Activated CD8-positive, alpha-beta memory T cell treated with anti-CD3 and anti-CD28 coated beads, Interleukin-2, amount 50 U/mL, for 48 hours (primary cell): ENCODE results near the gene MICAL2.
"Not testable (repeated sequence)": the region's sequence is repeated elsewhere in the genome, so short reads cannot be mapped to it uniquely, and the experiment has no call there.

Experiments used
- DNase-seq: peaks from one replicate; pipeline ENCODE4 v3.0.0-alpha.2; 2020

The MICAL2 gene

GRCh38 chr11:12139144-12139881 lies 28.9 kb downstream of the MICAL2 start:
- no peak for DNase-seq

- DNase-seq, result no peak
Observed at GRCh38 chr11:12140186-12140793, 29.9 kb downstream of the MICAL2 start.

DNA sequence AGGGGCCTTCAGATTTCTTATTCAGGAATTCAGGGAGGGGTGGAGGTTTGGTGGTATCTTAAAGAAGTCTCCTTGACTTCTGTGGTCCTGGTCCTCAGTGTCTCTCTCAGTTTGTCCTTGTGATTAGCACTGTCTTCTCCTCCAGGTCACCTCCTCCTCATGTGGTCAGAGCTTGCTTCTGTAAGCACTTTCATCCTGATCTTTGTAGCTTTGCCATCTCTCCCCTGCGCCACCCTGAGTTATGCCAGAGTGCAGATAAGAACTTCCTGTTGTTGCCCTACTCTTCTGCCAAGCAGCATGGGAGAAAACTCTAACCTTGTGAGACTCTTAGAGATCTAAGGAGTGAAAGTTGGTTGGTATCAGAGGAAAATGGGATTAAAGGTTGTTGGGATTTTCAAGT lies 30.9 kb downstream of the MICAL2 start:
- DNase-seq, result no peak

DNA sequence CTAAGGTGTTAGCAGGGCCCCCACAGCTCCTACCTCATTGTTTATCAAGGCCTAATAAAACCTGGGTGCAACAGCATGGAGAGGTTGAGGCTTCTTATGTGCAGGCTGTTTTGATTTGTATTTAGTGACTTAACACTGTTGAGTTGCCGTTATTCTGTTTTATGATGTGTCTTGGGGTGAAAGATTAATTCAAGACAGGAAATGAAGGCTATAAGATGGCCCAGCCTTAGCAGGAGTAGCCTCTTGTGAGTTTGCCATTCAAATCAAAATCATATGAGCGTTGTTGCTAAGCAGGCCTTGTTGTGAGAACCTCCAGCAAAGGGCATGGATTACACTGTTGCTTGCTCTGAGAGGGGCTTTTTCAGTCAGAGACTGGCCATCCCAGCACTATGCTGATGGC lies 31.8 kb downstream of the MICAL2 start:
- DNase-seq, result no peak

DNA sequence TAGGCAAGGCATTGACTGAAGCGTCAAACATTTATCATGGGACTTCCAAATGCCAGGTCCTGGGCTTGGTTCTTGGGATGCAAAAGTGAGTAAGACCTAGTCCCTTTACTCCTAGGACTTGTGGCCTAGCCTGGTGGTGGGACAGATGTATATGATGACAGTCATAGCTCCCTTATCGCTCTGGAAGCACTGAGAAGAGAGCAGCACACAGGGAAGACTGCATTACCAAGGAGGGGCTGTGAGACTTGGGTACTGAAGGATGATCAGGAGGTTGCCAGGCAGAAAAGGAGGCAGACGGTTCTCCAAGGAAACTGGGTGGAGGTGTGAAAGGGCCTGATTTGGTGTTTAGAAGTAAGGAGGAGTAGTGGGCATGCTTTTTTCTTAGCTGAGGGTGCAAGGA lies 32.5 kb downstream of the MICAL2 start:
- no peak for DNase-seq

DNA sequence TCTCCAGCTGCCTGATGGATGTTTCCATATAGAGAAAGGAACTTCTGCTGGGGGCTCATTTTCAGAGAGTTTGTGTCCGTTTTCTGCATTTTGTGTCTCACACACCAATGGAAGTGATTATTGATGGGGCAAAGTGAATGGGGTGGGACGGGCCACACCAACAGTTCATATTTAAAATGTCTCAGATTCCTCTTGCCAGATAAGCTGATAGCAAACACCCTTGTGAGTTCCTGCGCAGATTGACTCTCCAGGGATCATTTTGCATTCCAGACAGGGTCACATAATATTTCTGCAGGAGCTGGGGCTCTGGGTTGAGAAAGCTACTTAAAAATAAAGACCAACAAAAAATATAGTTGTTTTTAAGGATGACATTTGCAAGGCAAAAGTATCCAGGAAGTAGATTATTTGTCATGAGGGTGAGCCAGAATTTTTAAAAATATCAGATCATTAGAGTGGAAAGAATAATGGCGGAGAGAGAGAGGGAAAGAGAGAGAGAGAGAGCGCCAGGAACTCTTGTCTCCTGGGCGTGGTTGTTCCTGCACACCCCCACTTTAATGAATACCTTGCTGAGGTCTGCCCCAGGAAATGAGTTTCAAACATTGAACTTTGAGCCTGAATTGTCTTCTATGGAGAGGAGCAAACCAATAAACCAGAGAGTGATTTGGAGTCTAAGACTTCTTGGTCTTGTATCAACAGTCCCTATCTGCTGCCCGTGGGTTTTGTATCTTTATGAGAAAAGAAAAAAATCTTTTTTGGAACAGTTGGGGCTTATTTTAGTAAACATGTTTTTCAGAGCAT lies 33.3 kb downstream of the MICAL2 start:
- DNase-seq, result no peak

- peak; percentile 40 for DNase-seq
Observed at GRCh38 chr11:12144330-12145174, 34.2 kb downstream of the MICAL2 start.

GRCh38 chr11:12146678-12147077 lies 36.3 kb downstream of the MICAL2 start:
- DNase-seq, result not testable (repeated sequence)

DNA sequence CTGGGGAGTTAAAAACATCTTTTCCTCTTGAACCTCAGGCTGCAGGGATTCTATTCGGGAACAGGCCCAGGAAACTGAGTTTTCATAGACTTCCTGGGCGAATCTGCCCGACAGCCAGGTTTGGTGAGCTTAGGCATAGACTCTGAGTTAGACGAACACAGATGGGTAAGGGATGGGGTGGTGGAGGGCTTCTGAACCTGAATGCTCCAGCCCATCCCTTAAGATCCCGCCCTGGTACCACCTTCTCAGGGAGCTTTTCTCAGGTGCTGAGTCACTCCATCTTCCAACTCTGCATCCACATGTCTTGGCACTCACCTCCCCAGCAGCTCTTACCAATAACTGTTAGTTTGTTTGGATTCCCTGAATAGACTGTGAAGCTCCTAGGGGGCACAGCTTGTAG lies 37.4 kb downstream of the MICAL2 start:
- DNase-seq, result peak; percentile 48

DNA sequence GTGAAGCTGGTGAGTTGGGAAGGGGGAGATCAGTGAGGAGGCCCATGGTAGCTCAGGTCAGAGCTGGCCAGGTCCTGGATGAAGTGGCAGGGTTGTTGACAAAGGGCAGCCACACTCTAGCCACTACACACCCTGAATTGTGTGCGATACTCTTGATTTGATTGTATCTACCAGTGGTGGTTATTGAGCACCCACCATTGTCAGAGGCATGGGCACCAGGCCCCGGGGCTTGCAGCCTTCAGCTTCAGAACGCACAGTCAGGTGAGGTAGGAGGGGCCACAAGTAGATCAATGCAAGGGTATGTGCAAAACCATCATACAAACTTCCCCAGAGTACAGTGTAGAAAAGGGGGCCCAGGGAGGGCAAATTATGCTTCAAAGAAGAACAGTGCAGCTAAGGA lies 38.1 kb downstream of the MICAL2 start:
- no peak for DNase-seq

- DNase-seq, result no peak
Observed at GRCh38 chr11:12148882-12149281, 38.5 kb downstream of the MICAL2 start.

- DNase-seq, result peak; percentile 80
Observed at GRCh38 chr11:12149672-12150225, 39.4 kb downstream of the MICAL2 start.

DNA sequence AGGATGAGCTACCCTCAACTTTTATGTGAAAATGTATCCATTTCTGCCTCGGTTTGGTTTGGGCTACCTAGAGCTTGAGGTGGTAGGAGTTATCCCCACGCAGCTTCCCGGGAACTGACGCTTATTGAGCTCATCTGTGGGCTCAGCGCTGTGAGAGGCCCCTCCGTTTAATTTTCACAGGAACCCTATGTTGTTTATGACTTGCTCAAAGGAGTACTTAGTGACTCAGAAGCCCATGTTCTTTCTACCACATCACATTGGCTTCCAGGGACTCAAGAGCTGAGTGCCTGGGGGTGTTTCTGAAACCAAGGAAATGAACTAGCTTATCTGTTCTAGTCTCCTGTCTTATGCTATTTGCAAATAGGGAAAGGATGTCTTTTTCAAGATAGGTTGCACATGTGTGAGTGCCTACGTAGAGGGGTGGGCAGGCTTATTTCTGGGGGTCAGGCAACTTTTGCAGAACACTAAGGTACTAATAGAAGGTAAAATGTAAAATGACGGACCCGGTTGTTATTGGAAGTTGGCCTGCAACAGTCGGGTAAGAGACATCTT lies 40.5 kb downstream of the MICAL2 start:
- peak; percentile 80 for DNase-seq

DNA sequence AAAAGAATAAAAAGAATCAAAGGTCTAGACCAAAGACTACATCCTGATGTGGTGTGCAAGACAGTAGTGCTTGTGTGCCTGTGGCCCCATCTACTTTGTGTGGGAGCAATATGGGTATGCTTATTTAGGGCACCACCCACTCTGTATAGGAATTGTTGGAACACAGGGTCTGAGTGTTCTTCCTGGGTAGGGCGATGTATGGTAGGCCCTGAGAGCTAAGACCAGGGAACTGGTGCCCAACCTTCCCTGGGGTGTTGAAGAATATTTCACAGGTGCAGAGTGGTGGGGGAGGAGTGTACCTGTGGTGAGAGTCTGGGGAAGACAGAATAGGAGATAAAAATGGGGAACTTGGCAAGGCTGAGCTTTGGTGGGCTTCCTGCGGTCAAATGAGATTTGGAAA lies 41.9 kb downstream of the MICAL2 start:
- peak; percentile 52 for DNase-seq

DNA sequence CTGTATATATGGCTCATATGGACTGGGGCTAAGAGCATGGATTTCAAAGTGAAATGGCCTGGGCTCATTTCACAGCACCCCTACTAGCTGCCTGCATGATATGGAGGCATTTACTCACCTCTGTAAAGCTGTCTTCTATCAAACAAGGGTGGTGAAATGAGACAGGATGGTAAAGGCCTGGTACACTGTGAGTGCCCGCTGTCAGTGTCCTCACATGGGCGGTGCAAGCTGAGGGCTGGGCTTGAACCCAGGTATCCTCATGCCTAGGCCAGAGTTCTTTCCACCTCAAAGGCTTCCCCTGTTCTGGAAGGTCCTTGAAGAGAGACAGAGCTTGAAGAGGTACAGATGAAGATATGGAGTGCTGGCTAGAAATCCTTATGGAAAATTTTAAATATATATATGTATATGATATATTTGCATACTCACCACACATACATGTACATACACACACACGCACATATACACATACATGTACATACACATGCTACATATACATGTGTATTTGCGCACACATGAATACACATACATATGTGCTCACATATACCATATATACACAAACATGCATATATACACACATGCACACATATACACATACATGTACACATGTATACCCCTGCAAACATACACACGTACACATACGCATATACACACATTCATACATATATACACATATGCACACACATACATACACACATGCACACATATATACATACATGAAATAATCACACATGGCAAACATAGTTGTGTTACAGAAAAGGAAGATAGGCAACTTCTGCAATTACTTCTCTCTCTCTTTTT lies 44.7 kb downstream of the MICAL2 start:
- peak; percentile 13 for DNase-seq

GRCh38 chr11:12155696-12156095 lies 45.3 kb downstream of the MICAL2 start:
- DNase-seq, result no peak

- DNase-seq, result peak; percentile 53
Observed at GRCh38 chr11:12156301-12157140, 46.1 kb downstream of the MICAL2 start.

DNA sequence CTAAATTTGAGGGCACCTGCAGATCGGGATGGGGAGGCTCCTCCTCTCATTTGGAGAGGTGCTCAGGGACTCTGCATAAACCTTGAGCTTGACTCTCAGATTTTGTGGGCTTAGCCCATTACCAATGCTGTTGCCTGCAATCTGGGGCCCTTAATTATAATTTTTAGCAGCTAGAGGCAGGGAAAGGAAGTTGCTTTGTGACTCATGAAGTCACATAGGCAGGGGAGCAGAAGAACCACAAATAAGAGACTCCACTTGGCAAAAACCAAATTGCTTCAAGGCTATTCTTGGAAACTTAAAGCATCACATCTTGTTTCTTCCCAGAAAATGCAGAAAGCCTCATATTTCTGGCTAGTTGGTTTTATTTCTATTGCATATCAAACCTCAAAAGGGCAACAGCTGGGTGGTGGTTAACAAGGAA lies 46.9 kb downstream of the MICAL2 start:
- DNase-seq, result peak; percentile 56

GRCh38 chr11:12158909-12159308 lies 48.5 kb downstream of the MICAL2 start:
- peak; percentile 42 for DNase-seq

GRCh38 chr11:12159351-12160099 lies 49.1 kb downstream of the MICAL2 start:
- DNase-seq, result peak; percentile 44
